GM12873 (cell line): ENCODE results near the gene GSPT1.

Source experiments
- CTCF ChIP-seq: IDR thresholded peaks from 2 replicates; pipeline ENCODE4 v1.5.1; 2012; ENCODE audit warnings: low read depth, mild to moderate bottlenecking, moderate library complexity, low read length, control low read depth; ENCODE audit not compliant: insufficient read depth; ENCODE audit errors: missing control alignments

The GSPT1 gene

DNA sequence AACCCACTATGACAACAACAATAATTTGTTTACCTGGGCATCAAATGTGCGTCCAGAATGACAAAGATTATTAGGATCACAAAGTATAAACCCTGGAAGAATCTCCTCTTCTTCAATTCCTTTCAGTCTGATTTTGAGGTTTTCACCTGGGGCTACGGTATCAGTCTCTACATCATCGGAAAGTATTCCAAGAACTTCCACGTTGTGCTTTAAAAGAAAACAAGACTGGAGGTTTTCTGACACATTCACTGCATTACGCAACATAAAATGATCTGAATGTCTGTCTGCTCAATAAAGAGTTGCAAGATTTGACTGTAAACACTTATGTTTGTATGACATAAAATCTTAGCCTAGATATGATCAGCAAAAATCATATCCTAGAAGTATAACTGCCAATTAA, 38.4 kb downstream of the GSPT1 start:
- no peak for TF ChIP-seq CTCF

DNA sequence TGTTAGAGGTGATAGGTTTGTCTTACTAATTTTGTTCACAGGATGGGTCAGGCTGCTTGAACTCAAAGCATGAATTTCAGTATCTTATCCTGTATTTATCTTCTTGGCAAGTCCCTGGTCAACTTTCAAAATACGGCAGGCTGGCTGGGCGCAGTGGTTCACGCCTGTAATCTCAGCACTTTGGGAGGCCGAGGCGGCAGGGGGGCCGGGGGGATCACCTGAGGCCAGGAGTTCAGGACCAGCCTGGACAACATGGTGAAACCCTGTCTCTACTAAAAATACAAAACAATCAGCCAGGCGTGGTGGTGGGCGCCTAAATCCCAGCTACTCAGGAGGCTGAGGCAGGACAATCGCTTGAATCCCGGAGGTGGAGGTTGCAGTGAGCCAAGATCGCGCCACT, 39.5 kb downstream of the GSPT1 start:
- no peak for TF ChIP-seq CTCF

DNA sequence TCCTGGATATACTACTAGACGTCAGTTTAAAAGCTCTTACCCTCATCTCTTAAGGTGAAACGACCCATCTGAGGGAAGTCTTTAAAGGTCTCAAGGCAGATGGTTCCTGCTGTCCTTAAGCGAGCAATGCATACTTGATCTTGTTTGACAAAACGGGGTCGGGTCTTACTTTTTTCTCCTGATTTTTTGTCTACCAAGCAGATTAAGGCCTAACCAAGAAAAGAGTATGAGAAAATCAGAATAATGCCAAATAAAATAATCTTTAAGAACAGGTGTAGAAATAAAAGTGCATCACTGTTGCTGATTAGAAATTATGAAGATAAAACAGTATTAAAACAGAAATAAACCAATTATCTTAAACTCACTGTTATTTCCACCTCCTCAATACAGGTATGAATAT, 40.0 kb downstream of the GSPT1 start:
- TF ChIP-seq CTCF = no peak

- peak; percentile 12 for TF ChIP-seq CTCF
Observed at GRCh38 chr16:11871193-11871592, 44.6 kb downstream of the GSPT1 start.

DNA sequence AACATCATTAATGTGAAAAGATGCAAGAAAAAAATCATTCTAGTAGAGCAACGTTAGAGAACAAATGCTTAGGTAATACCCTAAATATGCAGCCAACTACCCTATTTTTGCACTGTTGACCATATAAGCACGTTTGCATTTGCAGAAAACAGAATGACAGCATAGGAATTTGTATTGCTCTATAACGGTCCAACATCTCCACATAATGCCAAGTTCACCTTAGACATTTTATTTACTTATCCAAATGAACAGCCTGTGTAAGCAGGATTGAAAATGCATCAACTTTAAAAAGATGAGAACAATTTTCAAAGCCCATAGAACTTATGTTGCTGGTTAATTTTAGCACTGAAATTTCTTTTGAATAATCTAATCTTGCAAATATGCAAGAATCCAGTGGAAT, 45.4 kb downstream of the GSPT1 start:
- no peak for TF ChIP-seq CTCF

DNA sequence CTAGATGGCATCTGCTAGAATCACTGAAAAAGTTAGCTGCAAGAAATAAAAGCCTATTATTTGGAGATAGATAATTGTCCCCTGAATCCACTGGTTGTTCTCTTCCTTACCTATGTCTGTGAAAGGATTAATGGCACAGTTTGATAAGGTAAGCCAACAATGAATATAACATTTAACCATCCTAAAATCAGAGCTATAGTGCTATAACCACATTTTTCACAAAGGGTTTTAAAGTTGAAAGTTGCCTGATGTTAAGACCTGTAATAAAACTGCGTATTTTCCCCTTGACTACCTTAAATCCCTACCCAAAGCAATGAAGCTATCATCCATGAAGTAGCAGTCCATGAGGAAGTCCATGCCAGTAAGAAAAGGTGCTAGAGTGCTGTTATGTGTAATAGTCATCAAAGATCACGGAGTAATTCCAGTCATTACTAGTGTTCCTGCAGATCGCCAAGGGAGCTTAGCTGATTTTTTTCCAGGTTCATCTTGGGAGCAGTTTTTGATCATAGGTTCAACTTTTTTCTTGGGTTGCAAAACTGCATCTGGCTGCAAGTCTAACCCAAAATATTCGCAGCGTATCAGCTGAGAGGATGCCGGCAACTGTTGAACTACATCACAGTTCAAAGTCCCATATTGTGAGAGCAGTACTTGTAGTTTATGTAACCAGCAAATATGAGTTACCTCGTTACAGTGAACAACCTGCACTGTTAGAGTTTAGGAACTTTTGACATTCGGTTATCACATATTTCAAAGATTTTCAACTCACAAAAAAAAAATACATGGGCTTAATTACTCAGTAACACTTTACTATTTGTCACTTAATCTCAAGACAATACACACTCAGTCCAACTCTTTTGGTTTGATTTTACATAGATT, 46.2 kb downstream of the GSPT1 start:
- no peak for TF ChIP-seq CTCF

- no peak for TF ChIP-seq CTCF
Observed at GRCh38 chr16:11868412-11868980, 47.3 kb downstream of the GSPT1 start.
